ENCODE data around the gene SNTN.

GRCh38 chr3:63617391-63617790 is 35.1 kb upstream of the SNTN start:
- TF ChIP-seq BRD4 (IDR thresholded peaks at IDR 0.05) (no peak), GATAD2A (IDR thresholded peaks at IDR 0.05) (no peak), TEAD2 (tag; IDR thresholded peaks at IDR 0.05) (no peak), HCFC1 (IDR thresholded peaks at IDR 0.05; ENCODE audit: low read depth, low read length) (no peak), NR1H2 (CRISPR knock-in tag; IDR thresholded peaks at IDR 0.05) (no peak), TBP (optimal IDR thresholded peaks at IDR 0.05; ENCODE audit: low read depth, low read length) (no peak), RBM39 (optimal IDR thresholded peaks at IDR 0.05; ENCODE audit: low read depth, low read length) (no peak)
- TF ChIP-seq, protein P1, sequence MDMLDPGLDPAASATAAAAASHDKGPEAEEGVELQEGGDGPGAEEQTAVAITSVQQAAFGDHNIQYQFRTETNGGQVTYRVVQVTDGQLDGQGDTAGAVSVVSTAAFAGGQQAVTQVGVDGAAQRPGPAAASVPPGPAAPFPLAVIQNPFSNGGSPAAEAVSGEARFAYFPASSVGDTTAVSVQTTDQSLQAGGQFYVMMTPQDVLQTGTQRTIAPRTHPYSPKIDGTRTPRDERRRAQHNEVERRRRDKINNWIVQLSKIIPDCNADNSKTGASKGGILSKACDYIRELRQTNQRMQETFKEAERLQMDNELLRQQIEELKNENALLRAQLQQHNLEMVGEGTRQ (CRISPR knock-in tag; IDR thresholded peaks at IDR 0.05), result no peak

Measured in K562 (cell line).